ENCODE data around the gene CDK6.

The CDK6 gene

GRCh38 chr7:92586841-92587240, 249.5 kb downstream of the CDK6 start:
- no peak for DNase-seq (ENCODE audit: low read depth)

GRCh38 chr7:92586403-92586802, 250.0 kb downstream of the CDK6 start:
- peak; percentile 8 for DNase-seq (ENCODE audit: low read depth)

- no peak for DNase-seq (ENCODE audit: low read depth)
Measured at GRCh38 chr7:92584953-92585352, 251.4 kb downstream of the CDK6 start.

GRCh38 chr7:92582948-92583347, 253.4 kb downstream of the CDK6 start:
- DNase-seq (ENCODE audit: low read depth) = no peak

- DNase-seq (ENCODE audit: low read depth) = no peak
Measured at GRCh38 chr7:92576296-92576695, 260.1 kb downstream of the CDK6 start.

GRCh38 chr7:92569137-92569536, 267.2 kb downstream of the CDK6 start:
- no peak for DNase-seq (ENCODE audit: low read depth)

- no peak for DNase-seq (ENCODE audit: low read depth)
Measured at GRCh38 chr7:92567460-92567859, 268.9 kb downstream of the CDK6 start.

- no peak for DNase-seq (ENCODE audit: low read depth)
Measured at GRCh38 chr7:92563345-92563744, 273.0 kb downstream of the CDK6 start.

GRCh38 chr7:92560602-92561001, 275.8 kb downstream of the CDK6 start:
- no peak for DNase-seq (ENCODE audit: low read depth)

GRCh38 chr7:92557808-92558362, 278.5 kb downstream of the CDK6 start:
- no peak for DNase-seq (ENCODE audit: low read depth)

GRCh38 chr7:92557249-92557648, 279.1 kb downstream of the CDK6 start:
- no peak for DNase-seq (ENCODE audit: low read depth)

All from fibroblast of the conjunctiva (primary cell).